ENCODE results near the gene MRM3. TPM values are rescaled to one million over a fixed set of nuclear protein-coding genes. Genes with fewer than 3 reads are reported as not detected.

Gene MRM3
- total RNA-seq, 2 experiments from 2014 or later = 29.5 to 47.1 TPM

DNA sequence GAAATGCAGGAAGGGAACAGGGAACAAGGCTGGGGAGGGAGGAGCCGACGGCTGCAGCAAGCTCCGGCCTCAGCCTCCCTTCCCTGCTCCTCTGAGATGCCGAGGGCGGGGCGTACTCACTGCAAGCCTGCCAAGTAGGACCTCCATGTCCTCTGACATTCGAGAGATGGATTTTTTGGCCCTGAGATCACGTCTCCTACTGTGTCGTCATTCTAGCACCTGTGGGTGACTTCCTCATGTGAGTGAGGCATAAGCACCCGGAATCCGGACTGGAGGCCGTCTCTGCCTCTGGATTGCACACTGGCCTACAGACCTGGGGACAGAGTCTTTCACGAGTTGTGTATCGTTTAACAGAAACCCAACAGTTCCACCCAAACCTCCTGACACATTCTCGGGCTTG, 14.5 kb downstream of the MRM3 start:
- no peak overlapping the region for H3K4me2 ChIP-seq (ENCODE audit: low read length)
- H3K4me1 ChIP-seq (ENCODE audit: insufficient read depth, low read length, poor library complexity, severe bottlenecking) = no peaks in the 10 kb centered on the region
- H3K36me3 ChIP-seq (ENCODE audit: insufficient read depth, low read length) = peaks cover 21% of the 10 kb centered on the region
- ChIA-PET POLR2A (no interaction called here), CTCF (ENCODE audit: unreplicated experiment) (no interaction called here)
- H3K9me2 ChIP-seq (ENCODE audit: insufficient read depth, low read length) = no peaks in the 10 kb centered on the region
- H3K79me2 ChIP-seq (ENCODE audit: insufficient read depth, low read depth, low read length) = no peaks in the 10 kb centered on the region
- H2AFZ ChIP-seq (ENCODE audit: low read length) = no peak overlapping the region
- TF ChIP-seq, protein P1, sequence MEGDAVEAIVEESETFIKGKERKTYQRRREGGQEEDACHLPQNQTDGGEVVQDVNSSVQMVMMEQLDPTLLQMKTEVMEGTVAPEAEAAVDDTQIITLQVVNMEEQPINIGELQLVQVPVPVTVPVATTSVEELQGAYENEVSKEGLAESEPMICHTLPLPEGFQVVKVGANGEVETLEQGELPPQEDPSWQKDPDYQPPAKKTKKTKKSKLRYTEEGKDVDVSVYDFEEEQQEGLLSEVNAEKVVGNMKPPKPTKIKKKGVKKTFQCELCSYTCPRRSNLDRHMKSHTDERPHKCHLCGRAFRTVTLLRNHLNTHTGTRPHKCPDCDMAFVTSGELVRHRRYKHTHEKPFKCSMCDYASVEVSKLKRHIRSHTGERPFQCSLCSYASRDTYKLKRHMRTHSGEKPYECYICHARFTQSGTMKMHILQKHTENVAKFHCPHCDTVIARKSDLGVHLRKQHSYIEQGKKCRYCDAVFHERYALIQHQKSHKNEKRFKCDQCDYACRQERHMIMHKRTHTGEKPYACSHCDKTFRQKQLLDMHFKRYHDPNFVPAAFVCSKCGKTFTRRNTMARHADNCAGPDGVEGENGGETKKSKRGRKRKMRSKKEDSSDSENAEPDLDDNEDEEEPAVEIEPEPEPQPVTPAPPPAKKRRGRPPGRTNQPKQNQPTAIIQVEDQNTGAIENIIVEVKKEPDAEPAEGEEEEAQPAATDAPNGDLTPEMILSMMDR (conservative IDR thresholded peaks at IDR 0.05; ENCODE audit: low read length) = no peak
- TF ChIP-seq EZH2phosphoT487 (IDR thresholded peaks at IDR 0.05; ENCODE audit: borderline replicate concordance, low read depth, low read length) = no peak
- H3K27ac ChIP-seq (ENCODE audit: low read depth, low read length, poor library complexity, severe bottlenecking) = no peak overlapping the region
- intact Hi-C loops (cut with micrococcal nuclease; ENCODE audit: unreplicated experiment) = no loop called here
- no peaks in the 10 kb centered on the region for H3K9me3 ChIP-seq (ENCODE audit: low read length)
- H4K20me1 ChIP-seq (ENCODE audit: insufficient read depth, low read length) = no peaks in the 10 kb centered on the region
- BruUV-seq (replicated peaks) = no TSS peak
- H3K4me3 ChIP-seq (ENCODE audit: low read depth, low read length, poor library complexity, severe bottlenecking) = no peak overlapping the region
- no peak for DNase-seq (ENCODE audit: low spot score)

DNA sequence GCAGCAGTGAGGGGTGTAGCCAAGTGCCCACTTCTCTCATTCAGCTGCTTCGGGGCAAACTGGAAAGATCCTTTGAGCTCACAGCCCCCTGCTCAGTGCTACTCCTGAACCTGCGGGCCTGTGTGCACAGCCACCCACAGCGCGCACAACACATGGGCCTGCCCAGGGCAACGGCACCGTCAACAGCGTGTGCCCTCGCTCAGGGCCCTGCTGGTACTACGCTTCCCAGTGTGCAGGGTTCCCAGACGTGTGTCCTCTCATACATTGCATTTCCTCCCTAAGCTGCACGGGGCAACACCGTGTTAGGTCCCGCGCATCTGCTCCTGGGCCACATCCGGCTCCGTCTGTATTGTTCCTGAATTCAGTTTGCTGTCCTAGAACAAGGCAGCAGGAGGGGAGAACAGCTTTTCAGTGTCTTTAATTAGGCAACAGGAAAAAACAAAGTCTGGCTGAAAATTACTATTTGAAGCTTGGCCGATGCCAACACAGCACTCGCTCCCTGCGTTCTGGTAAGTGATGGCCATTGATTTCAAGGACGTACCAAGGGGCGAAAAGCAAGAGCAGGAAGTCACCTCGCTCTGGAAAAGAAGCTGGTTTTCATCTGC, 15.2 kb downstream of the MRM3 start:
- Histone ChIP-seq H3K4me2 (ENCODE audit: low read length) (no peak overlapping the region), H3K79me2 (ENCODE audit: insufficient read depth, low read depth, low read length) (no peaks in the 10 kb centered on the region), H3K9me3 (ENCODE audit: low read length) (no peaks in the 10 kb centered on the region), H3K4me1 (ENCODE audit: insufficient read depth, low read length, poor library complexity, severe bottlenecking) (no peaks in the 10 kb centered on the region), H2AFZ (ENCODE audit: low read length) (no peak overlapping the region), H3K36me3 (ENCODE audit: insufficient read depth, low read length) (peaks cover 13% of the 10 kb centered on the region), H4K20me1 (ENCODE audit: insufficient read depth, low read length) (no peaks in the 10 kb centered on the region), H3K9me2 (ENCODE audit: insufficient read depth, low read length) (no peaks in the 10 kb centered on the region), H3K27ac (ENCODE audit: low read depth, low read length, poor library complexity, severe bottlenecking) (no peak overlapping the region), H3K4me3 (ENCODE audit: low read depth, low read length, poor library complexity, severe bottlenecking) (no peak overlapping the region)
- POLR2A ChIA-PET = no interaction called here
- BruUV-seq (replicated peaks) = no TSS peak
- no peak for DNase-seq (ENCODE audit: low spot score)
- CTCF ChIA-PET (ENCODE audit: unreplicated experiment) = no interaction called here
- intact Hi-C loops (cut with micrococcal nuclease; ENCODE audit: unreplicated experiment) = no loop called here
- no peak for TF ChIP-seq EZH2phosphoT487 (IDR thresholded peaks at IDR 0.05; ENCODE audit: borderline replicate concordance, low read depth, low read length)
- TF ChIP-seq, protein P1 (conservative IDR thresholded peaks at IDR 0.05; ENCODE audit: low read length) = no peak

DNA sequence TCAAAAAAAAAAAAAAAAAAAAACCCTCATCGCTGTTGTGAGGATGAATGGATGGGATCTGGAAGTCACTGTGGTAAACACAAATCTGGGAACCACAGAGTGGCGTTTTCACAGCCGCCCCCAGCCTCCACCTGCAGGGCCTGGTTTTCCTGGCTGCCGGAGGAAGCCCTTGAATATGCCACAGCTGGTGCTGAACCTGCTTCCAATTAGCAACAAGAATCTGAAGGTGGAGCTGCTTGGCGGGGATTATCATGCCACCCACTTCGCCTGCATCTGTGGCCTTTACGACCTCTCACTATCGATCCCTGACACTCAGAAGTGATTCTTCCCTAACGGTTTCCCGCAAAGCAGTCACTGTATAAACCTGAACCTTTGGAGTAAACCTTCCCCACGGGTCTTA, 16.1 kb downstream of the MRM3 start:
- H3K9me3 ChIP-seq (ENCODE audit: low read length) = no peaks in the 10 kb centered on the region
- BruUV-seq (replicated peaks) = no TSS peak
- no peaks in the 10 kb centered on the region for H3K9me2 ChIP-seq (ENCODE audit: insufficient read depth, low read length)
- DNase-seq (ENCODE audit: low spot score) = no peak
- ChIA-PET POLR2A (no interaction called here), CTCF (ENCODE audit: unreplicated experiment) (no interaction called here)
- H3K27ac ChIP-seq (ENCODE audit: low read depth, low read length, poor library complexity, severe bottlenecking) = no peak overlapping the region
- H4K20me1 ChIP-seq (ENCODE audit: insufficient read depth, low read length) = no peaks in the 10 kb centered on the region
- peaks cover 8% of the 10 kb centered on the region; the same call in 1 of the 2 replicates for H3K36me3 ChIP-seq (ENCODE audit: insufficient read depth, low read length)
- no peak overlapping the region for H3K4me3 ChIP-seq (ENCODE audit: low read depth, low read length, poor library complexity, severe bottlenecking)
- H2AFZ ChIP-seq (ENCODE audit: low read length) = no peak overlapping the region
- H3K4me2 ChIP-seq (ENCODE audit: low read length) = no peak overlapping the region
- no peak for TF ChIP-seq EZH2phosphoT487 (IDR thresholded peaks at IDR 0.05; ENCODE audit: borderline replicate concordance, low read depth, low read length)
- TF ChIP-seq, protein P1 (conservative IDR thresholded peaks at IDR 0.05; ENCODE audit: low read length) = no peak
- no peaks in the 10 kb centered on the region for H3K79me2 ChIP-seq (ENCODE audit: insufficient read depth, low read depth, low read length)
- H3K4me1 ChIP-seq (ENCODE audit: insufficient read depth, low read length, poor library complexity, severe bottlenecking) = no peaks in the 10 kb centered on the region
- intact Hi-C loops (cut with micrococcal nuclease; ENCODE audit: unreplicated experiment) = no loop called here
